HepG2 (cell line): ENCODE data around the gene RILP. TPM values are rescaled to one million over a fixed set of nuclear protein-coding genes. Genes with fewer than 3 reads are reported as not detected.

ENCODE experiments used
- EED ChIP-seq: sonication (generic); formaldehyde crosslinking; IDR thresholded peaks from 2 replicates; pipeline ENCODE4 v1.5.0; 2020; ENCODE audit warnings: mild to moderate bottlenecking, missing genetic modification reagents
- MTF1 ChIP-seq: sonication (generic); formaldehyde crosslinking; IDR thresholded peaks from 2 replicates; pipeline ENCODE4 v1.5.0; 2020; ENCODE audit warnings: missing genetic modification reagents
- NCOA2 ChIP-seq: sonication (generic); formaldehyde crosslinking; IDR thresholded peaks from 2 replicates; pipeline ENCODE4 v1.8.0; 2022; ENCODE audit warnings: inconsistent platforms
- NR2C2 ChIP-seq: sonication (generic); formaldehyde crosslinking; IDR thresholded peaks from 2 replicates; pipeline ENCODE4 v1.4.0; 2020; ENCODE audit warnings: missing genetic modification reagents, mild to moderate bottlenecking, moderate library complexity, borderline replicate concordance
- SNAPC5 ChIP-seq: sonication (generic); formaldehyde crosslinking; IDR thresholded peaks from 2 replicates; pipeline ENCODE4 v1.8.1; 2023; ENCODE audit warnings: mild to moderate bottlenecking, missing genetic modification reagents, borderline replicate concordance
- ZBTB4 ChIP-seq: sonication (generic); formaldehyde crosslinking; IDR thresholded peaks from 2 replicates; pipeline ENCODE4 v1.4.0; 2020; ENCODE audit warnings: missing genetic modification reagents, mild to moderate bottlenecking, borderline replicate concordance
- ZEB1 ChIP-seq: IDR thresholded peaks from 2 replicates; pipeline ENCODE4 v1.6.1; 2012; ENCODE audit warnings: mild to moderate bottlenecking, low read depth, inconsistent platforms; ENCODE audit not compliant: insufficient replicate concordance
- ZNF496 ChIP-seq: sonication (generic); formaldehyde crosslinking; IDR thresholded peaks from 2 replicates; pipeline ENCODE4 v1.8.1; 2023; ENCODE audit warnings: mild to moderate bottlenecking, moderate library complexity, missing genetic modification reagents; ENCODE audit not compliant: insufficient replicate concordance
- ZNF589 ChIP-seq: sonication (generic); formaldehyde crosslinking; conservative IDR thresholded peaks from 2 replicates; pipeline ENCODE4 v1.8.0; 2022; ENCODE audit warnings: mild to moderate bottlenecking, moderate library complexity, missing genetic modification reagents
- ZNF660 ChIP-seq: sonication (generic); formaldehyde crosslinking; IDR thresholded peaks from 2 replicates; pipeline ENCODE4 v1.5.1; 2020; ENCODE audit warnings: mild to moderate bottlenecking, low read depth, missing genetic modification reagents, borderline replicate concordance
- polyA plus RNA-seq, 8 experiments: library from polyadenylated mRNA; depleted of rRNA in 3 of 8; stranded (reverse) in 7 of 8; unstranded in 1 of 8; fragments of >200 nt; fragmentation: Illumina TruSeq in 4 of 8; extraction: Trizol in 4 of 8; gene quantifications; 2 replicates each; pipeline versions ENCODE4 v1.2.1 to v1.2.3, GENCODE V29; 2011 to 2016; ENCODE audit warnings: low read depth in 4 of 8, missing spikeins in 1 of 8, mixed read lengths in 1 of 8; ENCODE audit not compliant: insufficient read depth in 1 of 8
- total RNA-seq, 5 experiments: library from RNA; depleted of rRNA; stranded (reverse); fragments of >200 nt; fragmentation: Illumina TruSeq; extraction: Trizol; gene quantifications; 2 replicates each; pipeline ENCODE4 v1.2.3, GENCODE V29; 2016; ENCODE audit warnings: low read depth in 1 of 5
- TF ChIP-seq, protein P1 (sequence below): sonication (generic); formaldehyde crosslinking; IDR thresholded peaks from 2 replicates; pipeline ENCODE4 v1.5.1; 2020; ENCODE audit warnings: mild to moderate bottlenecking, missing genetic modification reagents, moderate library complexity
- TF ChIP-seq, protein P2 (sequence below): sonication (generic); formaldehyde crosslinking; IDR thresholded peaks from 2 replicates; pipeline ENCODE4 v1.8.0; 2022; ENCODE audit warnings: missing genetic modification reagents, mild to moderate bottlenecking, moderate library complexity, borderline replicate concordance
- TF ChIP-seq, protein P3 (sequence below): sonication (generic); formaldehyde crosslinking; IDR thresholded peaks from 2 replicates; pipeline ENCODE4 v1.4.0; 2020; ENCODE audit warnings: missing genetic modification reagents, borderline replicate concordance

Gene RILP
- total and polyA plus RNA-seq, 2 of the 13 experiments (the other 11 are each of a cell fraction or from before 2014, with no cell fraction given), result 6.6 to 8.1 TPM

GRCh38 chr17:1627982-1628855, 21.4 kb downstream of the RILP start, which contains the start of gene SLC43A2 (continued):
- TF ChIP-seq, protein P1, sequence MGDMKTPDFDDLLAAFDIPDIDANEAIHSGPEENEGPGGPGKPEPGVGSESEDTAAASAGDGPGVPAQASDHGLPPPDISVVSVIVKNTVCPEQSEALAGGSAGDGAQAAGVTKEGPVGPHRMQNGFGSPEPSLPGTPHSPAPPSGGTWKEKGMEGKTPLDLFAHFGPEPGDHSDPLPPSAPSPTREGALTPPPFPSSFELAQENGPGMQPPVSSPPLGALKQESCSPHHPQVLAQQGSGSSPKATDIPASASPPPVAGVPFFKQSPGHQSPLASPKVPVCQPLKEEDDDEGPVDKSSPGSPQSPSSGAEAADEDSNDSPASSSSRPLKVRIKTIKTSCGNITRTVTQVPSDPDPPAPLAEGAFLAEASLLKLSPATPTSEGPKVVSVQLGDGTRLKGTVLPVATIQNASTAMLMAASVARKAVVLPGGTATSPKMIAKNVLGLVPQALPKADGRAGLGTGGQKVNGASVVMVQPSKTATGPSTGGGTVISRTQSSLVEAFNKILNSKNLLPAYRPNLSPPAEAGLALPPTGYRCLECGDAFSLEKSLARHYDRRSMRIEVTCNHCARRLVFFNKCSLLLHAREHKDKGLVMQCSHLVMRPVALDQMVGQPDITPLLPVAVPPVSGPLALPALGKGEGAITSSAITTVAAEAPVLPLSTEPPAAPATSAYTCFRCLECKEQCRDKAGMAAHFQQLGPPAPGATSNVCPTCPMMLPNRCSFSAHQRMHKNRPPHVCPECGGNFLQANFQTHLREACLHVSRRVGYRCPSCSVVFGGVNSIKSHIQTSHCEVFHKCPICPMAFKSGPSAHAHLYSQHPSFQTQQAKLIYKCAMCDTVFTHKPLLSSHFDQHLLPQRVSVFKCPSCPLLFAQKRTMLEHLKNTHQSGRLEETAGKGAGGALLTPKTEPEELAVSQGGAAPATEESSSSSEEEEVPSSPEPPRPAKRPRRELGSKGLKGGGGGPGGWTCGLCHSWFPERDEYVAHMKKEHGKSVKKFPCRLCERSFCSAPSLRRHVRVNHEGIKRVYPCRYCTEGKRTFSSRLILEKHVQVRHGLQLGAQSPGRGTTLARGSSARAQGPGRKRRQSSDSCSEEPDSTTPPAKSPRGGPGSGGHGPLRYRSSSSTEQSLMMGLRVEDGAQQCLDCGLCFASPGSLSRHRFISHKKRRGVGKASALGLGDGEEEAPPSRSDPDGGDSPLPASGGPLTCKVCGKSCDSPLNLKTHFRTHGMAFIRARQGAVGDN (CRISPR knock-in tag), result peak; percentile 91
- TF ChIP-seq, protein P2, sequence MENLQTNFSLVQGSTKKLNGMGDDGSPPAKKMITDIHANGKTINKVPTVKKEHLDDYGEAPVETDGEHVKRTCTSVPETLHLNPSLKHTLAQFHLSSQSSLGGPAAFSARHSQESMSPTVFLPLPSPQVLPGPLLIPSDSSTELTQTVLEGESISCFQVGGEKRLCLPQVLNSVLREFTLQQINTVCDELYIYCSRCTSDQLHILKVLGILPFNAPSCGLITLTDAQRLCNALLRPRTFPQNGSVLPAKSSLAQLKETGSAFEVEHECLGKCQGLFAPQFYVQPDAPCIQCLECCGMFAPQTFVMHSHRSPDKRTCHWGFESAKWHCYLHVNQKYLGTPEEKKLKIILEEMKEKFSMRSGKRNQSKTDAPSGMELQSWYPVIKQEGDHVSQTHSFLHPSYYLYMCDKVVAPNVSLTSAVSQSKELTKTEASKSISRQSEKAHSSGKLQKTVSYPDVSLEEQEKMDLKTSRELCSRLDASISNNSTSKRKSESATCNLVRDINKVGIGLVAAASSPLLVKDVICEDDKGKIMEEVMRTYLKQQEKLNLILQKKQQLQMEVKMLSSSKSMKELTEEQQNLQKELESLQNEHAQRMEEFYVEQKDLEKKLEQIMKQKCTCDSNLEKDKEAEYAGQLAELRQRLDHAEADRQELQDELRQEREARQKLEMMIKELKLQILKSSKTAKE (CRISPR knock-in tag), result no peak
- TF ChIP-seq, protein P3, sequence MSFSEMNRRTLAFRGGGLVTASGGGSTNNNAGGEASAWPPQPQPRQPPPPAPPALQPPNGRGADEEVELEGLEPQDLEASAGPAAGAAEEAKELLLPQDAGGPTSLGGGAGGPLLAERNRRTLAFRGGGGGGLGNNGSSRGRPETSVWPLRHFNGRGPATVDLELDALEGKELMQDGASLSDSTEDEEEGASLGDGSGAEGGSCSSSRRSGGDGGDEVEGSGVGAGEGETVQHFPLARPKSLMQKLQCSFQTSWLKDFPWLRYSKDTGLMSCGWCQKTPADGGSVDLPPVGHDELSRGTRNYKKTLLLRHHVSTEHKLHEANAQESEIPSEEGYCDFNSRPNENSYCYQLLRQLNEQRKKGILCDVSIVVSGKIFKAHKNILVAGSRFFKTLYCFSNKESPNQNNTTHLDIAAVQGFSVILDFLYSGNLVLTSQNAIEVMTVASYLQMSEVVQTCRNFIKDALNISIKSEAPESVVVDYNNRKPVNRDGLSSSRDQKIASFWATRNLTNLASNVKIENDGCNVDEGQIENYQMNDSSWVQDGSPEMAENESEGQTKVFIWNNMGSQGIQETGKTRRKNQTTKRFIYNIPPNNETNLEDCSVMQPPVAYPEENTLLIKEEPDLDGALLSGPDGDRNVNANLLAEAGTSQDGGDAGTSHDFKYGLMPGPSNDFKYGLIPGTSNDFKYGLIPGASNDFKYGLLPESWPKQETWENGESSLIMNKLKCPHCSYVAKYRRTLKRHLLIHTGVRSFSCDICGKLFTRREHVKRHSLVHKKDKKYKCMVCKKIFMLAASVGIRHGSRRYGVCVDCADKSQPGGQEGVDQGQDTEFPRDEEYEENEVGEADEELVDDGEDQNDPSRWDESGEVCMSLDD (CRISPR knock-in tag), result no peak
- TF ChIP-seq ZNF660 (CRISPR knock-in tag) (no peak), ZBTB4 (no peak), ZEB1 (no peak), SNAPC5 (CRISPR knock-in tag) (no peak), ZNF589 (CRISPR knock-in tag) (0 out of 2 replicates have a peak, but pooled peaks have one; percentile 12), EED (CRISPR knock-in tag) (no peak), NR2C2 (CRISPR knock-in tag) (no peak), ZNF496 (CRISPR knock-in tag) (no peak), NCOA2 (no peak; the same call in 1 of the 2 replicates), MTF1 (CRISPR knock-in tag) (no peak)
